ENCODE results near the gene RHOBTB3. TPM values are rescaled to one million over a fixed set of nuclear protein-coding genes. Genes with fewer than 3 reads are reported as not detected.

RHOBTB3 gene
- total RNA-seq, 1 experiment from 2014 or later = 6.8 TPM

- TF ChIP-seq CTCF (conservative IDR thresholded peaks at IDR 0.05) = no peak
- Mint-ChIP-seq H3K27me3 (ENCODE audit: low read depth) (no peaks in the 10 kb centered on the region), H3K4me3 (no peak overlapping the region), H3K4me1 (peaks cover 3 to 4% of the 10 kb centered on the region in 2 experiments; a peak in 1 of 4 replicates), H3K36me3 (ENCODE audit: insufficient read depth in 1 of 3, low read depth in 3 of 3) (peaks cover 0 to 2% (median 0%) of the 10 kb centered on the region in 3 experiments; a peak in 1 of 7 replicates), H3K27ac (no peak overlapping the region), H3K9me3 (no peaks in the 10 kb centered on the region)
- H3K79me1 ChIP-seq (ENCODE audit: insufficient read depth, low read depth, low read length, poor library complexity, severe bottlenecking) = no peaks in the 10 kb centered on the region
- no peak overlapping the region for H2BK15ac ChIP-seq (ENCODE audit: low read depth, low read length)
- no peak overlapping the region for H3K4ac ChIP-seq (ENCODE audit: low read depth, low read length)
- no peak overlapping the region for H2BK12ac ChIP-seq (ENCODE audit: insufficient read length, low read depth, low read length)
- H3K27ac ChIP-seq (ENCODE audit: insufficient read length, low read depth, low read length) = no peak overlapping the region
- H4K5ac ChIP-seq (ENCODE audit: insufficient read length, low read depth, low read length) = no peak overlapping the region
- no peak overlapping the region for H4K91ac ChIP-seq (ENCODE audit: insufficient read length, low read depth, low read length)
- no peak overlapping the region for H4K8ac ChIP-seq (replicated peaks; ENCODE audit: insufficient read length, low read depth, low read length)
- no peak overlapping the region for H3K56ac ChIP-seq (ENCODE audit: insufficient read length, low read depth, low read length)
- no peak overlapping the region for H2AFZ ChIP-seq (ENCODE audit: low read length)
- no peak overlapping the region for H3T11ph ChIP-seq (ENCODE audit: low read length)
- no peaks in the 10 kb centered on the region for H3K9me3 ChIP-seq (ENCODE audit: control insufficient read depth, low read depth, low read length)
- no peaks in the 10 kb centered on the region for H3K27me3 ChIP-seq (ENCODE audit: insufficient read depth, low read length)
- no peak overlapping the region for H2AK5ac ChIP-seq (ENCODE audit: insufficient read length, low read length)
- H3K4me2 ChIP-seq (ENCODE audit: insufficient read depth, insufficient read length, low read length) = no peak overlapping the region
- H3K18ac ChIP-seq (ENCODE audit: insufficient read length, low read depth, low read length) = no peak overlapping the region
- no peak overlapping the region for H2BK120ac ChIP-seq (ENCODE audit: low read depth, low read length, poor library complexity, severe bottlenecking)
- no peaks in the 10 kb centered on the region for H4K20me1 ChIP-seq (ENCODE audit: control insufficient read depth, insufficient read depth, insufficient read length)
- no peaks in the 10 kb centered on the region for H3K4me1 ChIP-seq (ENCODE audit: insufficient read depth, low read length)
- no peak overlapping the region for H3K9ac ChIP-seq (ENCODE audit: extremely low read depth, insufficient read length, low read length)
- H3K79me2 ChIP-seq (ENCODE audit: insufficient read depth, low read length) = no peaks in the 10 kb centered on the region
- no peak overlapping the region for H3K14ac ChIP-seq (ENCODE audit: insufficient read depth, low read length)
- no peaks in the 10 kb centered on the region for H3K23me2 ChIP-seq (ENCODE audit: insufficient read length, low read depth, low read length, poor library complexity, severe bottlenecking)
- no CpG with 5 or more reads among the region's 4 CpGs for WGBS (ENCODE audit: extremely low coverage, insufficient read length, low lambda C conversion rate)
- H3K23ac ChIP-seq (ENCODE audit: insufficient read length, low read depth, low read length) = no peak overlapping the region
- H2BK5ac ChIP-seq (ENCODE audit: insufficient read length, low read length) = no peak overlapping the region
- no peak overlapping the region for H2BK20ac ChIP-seq (ENCODE audit: low read depth, low read length, poor library complexity, severe bottlenecking)
- DNase-seq = no peak
Measured at GRCh38 chr5:95782181-95782580, 51.0 kb downstream of the RHOBTB3 start.
